ENCODE measurements around the gene CFAP61. TPM values are rescaled to one million over a fixed set of nuclear protein-coding genes. Genes with fewer than 3 reads are reported as not detected.

The CFAP61 gene
- total RNA-seq, 1 donor from 2014 or later, result 5.6 TPM

DNA sequence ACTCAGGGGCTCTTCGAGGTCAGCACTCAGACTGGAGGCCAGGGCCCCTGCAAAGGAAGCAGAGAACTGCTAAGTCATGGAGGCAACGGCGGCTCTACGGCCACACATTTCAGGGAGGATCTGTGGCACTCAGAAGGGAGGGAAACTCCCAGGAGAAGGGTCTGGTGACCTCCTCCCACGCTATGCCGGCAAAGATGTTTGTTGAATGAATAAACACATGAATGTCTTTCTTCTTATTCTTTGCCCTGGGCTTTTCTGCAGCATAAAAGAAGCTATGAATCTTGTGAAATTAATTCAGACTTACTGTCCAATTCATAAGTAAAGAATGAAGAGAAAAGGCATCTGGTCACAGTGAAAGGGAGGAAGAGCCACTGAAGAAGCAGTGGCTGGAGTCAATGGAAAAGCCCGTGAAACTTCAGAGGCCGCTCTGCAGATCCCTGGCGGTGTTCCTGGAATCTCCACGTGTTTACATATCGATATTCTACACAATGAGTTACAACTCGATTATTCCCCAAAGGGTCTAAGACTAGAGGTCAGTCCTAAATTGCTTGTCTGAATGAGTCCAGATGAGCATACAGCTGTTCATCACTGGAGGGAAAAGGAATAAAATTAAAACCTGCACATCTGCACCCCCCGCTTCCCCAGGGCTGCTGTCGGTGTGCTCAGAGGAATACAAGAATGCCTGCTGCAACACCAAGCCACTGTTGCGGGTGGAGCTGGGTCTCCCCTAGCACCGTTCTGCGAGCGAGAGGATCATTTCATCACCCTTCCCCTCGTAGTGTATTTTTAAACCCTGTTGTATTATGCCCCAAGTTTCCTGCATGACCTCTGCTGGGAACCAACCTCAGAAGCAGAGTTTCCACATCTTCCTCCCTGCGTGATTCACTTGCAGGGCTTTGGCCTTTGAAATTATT, 341.1 kb downstream of the CFAP61 start:
- no peak overlapping the region for H3K27ac Mint-ChIP-seq
- peaks cover 14% of the 10 kb centered on the region for H3K4me1 Mint-ChIP-seq (ENCODE audit: unreplicated experiment)
- TF ChIP-seq, protein P1, sequence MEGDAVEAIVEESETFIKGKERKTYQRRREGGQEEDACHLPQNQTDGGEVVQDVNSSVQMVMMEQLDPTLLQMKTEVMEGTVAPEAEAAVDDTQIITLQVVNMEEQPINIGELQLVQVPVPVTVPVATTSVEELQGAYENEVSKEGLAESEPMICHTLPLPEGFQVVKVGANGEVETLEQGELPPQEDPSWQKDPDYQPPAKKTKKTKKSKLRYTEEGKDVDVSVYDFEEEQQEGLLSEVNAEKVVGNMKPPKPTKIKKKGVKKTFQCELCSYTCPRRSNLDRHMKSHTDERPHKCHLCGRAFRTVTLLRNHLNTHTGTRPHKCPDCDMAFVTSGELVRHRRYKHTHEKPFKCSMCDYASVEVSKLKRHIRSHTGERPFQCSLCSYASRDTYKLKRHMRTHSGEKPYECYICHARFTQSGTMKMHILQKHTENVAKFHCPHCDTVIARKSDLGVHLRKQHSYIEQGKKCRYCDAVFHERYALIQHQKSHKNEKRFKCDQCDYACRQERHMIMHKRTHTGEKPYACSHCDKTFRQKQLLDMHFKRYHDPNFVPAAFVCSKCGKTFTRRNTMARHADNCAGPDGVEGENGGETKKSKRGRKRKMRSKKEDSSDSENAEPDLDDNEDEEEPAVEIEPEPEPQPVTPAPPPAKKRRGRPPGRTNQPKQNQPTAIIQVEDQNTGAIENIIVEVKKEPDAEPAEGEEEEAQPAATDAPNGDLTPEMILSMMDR (conservative IDR thresholded peaks at IDR 0.05), result no peak
- no peaks in the 10 kb centered on the region for H3K27me3 Mint-ChIP-seq
- H3K9me3 Mint-ChIP-seq, result no peaks in the 10 kb centered on the region
- H3K4me3 Mint-ChIP-seq, result no peak overlapping the region
- no peak for DNase-seq (ENCODE audit: extremely low spot score, unreplicated experiment)
- no peaks in the 10 kb centered on the region for H3K36me3 Mint-ChIP-seq

DNA sequence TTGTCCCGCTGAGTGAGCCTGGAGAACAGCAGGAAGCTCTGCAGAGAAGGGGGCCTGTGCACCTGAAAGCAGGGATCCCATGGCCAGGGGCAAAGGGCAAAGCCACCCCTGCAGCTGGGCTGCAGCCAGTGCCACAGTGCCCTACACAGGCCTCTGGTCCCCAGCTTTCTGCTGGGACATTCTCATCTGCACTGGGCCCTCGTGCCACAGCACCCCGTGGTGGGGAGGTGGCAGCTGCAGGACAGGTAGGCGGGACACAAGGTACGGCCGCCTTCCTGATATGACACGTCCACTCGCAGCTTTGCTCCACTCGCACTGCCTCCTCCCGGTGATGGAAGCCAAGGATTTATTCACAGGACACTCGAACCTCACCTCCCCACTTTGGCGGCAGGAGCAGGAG, 342.8 kb downstream of the CFAP61 start:
- H3K36me3 Mint-ChIP-seq, result no peaks in the 10 kb centered on the region
- no peak overlapping the region for H3K27ac Mint-ChIP-seq
- H3K27me3 Mint-ChIP-seq, result no peaks in the 10 kb centered on the region
- TF ChIP-seq, protein P1 (conservative IDR thresholded peaks at IDR 0.05), result no peak
- no peak for DNase-seq (ENCODE audit: extremely low spot score, unreplicated experiment)
- peaks cover 20% of the 10 kb centered on the region for H3K4me1 Mint-ChIP-seq (ENCODE audit: unreplicated experiment)
- no peaks in the 10 kb centered on the region for H3K9me3 Mint-ChIP-seq
- H3K4me3 Mint-ChIP-seq, result no peak overlapping the region

DNA sequence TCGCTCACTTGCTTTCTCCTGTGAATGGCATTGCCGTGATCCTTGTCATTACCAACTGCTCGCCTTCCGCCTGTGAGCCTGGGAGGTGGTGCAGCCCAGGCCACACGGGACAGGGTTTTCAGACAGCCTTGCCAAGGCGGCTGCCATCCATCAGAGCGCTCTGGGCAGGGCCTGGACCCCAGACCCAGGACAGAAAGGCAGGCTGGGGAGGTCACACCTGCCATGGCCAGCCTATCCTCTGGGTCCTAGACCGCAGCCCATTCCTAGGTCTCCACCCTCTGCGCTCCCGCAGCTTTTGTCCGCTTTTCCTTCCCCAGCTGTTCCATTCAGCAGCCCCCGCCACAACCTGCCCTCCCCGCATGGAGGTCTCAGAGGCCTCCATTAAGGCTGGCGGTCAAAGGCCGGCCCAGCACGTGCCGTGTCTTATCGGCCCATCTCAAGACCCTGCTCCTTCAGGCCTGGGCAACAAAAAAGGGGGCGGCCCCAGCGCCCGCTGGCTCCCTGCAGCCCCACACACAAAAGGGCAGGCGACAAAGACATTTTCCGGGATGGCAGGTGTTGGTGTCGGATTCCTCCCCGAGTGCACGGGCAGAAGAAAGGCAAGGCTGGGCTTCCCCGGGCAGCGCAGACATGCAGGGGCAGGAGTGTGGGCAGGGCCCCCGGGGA, 343.7 kb downstream of the CFAP61 start:
- H3K4me1 Mint-ChIP-seq (ENCODE audit: unreplicated experiment), result peaks cover 17% of the 10 kb centered on the region
- no peak for DNase-seq (ENCODE audit: extremely low spot score, unreplicated experiment)
- H3K4me3 Mint-ChIP-seq, result no peak overlapping the region
- H3K27ac Mint-ChIP-seq, result no peak overlapping the region
- H3K27me3 Mint-ChIP-seq, result no peaks in the 10 kb centered on the region
- TF ChIP-seq, protein P1 (conservative IDR thresholded peaks at IDR 0.05), result no peak
- H3K9me3 Mint-ChIP-seq, result no peaks in the 10 kb centered on the region
- no peaks in the 10 kb centered on the region for H3K36me3 Mint-ChIP-seq

DNA sequence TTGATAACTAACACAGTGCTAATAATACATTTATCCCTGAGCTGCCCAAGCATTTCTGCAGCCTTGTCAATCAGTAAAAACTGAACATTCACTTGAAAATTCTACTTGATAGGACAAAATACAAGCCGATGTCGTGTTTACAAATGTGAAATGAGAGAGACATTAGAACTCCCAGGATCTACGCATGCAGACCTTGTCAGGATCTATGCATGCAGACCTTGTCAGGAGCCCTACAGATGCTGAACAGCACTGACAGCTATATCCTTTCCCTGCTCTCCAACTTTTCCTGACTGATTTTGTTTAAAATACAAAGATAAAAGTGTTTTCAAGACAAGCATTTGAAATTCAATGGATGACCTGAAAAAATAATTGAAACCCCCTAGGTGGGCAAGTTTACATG, 344.5 kb downstream of the CFAP61 start:
- TF ChIP-seq, protein P1 (conservative IDR thresholded peaks at IDR 0.05), result no peak
- H3K36me3 Mint-ChIP-seq, result no peaks in the 10 kb centered on the region
- H3K27ac Mint-ChIP-seq, result no peak overlapping the region
- H3K4me3 Mint-ChIP-seq, result no peak overlapping the region
- no peaks in the 10 kb centered on the region for H3K9me3 Mint-ChIP-seq
- H3K4me1 Mint-ChIP-seq (ENCODE audit: unreplicated experiment), result peaks cover 17% of the 10 kb centered on the region
- DNase-seq (ENCODE audit: extremely low spot score, unreplicated experiment), result no peak
- H3K27me3 Mint-ChIP-seq, result no peaks in the 10 kb centered on the region

DNA sequence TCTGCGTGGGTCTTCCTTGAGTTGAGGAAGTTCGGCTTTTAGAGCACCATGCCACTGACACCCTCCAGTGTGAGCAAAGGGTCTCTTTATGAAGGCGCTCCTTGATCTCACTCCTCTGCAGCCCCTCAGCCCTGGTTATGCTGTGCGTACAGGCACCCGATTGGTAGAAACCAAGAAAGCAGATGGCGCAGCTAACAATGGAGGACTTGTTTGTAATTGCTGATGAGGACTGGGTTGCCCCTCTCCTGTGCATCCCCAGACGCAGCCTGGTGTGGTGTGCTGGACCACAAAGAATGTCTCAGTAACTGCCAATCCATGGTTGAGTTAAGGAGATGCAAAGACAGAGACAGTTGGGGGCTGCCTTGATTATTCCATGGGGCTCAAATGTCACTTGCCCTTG, 345.8 kb downstream of the CFAP61 start:
- no peak for DNase-seq (ENCODE audit: extremely low spot score, unreplicated experiment)
- Mint-ChIP-seq H3K27ac (no peak overlapping the region), H3K9me3 (no peaks in the 10 kb centered on the region), H3K4me3 (no peak overlapping the region), H3K36me3 (no peaks in the 10 kb centered on the region), H3K4me1 (ENCODE audit: unreplicated experiment) (peaks cover 17% of the 10 kb centered on the region), H3K27me3 (no peaks in the 10 kb centered on the region)
- TF ChIP-seq, protein P1 (conservative IDR thresholded peaks at IDR 0.05), result no peak
